GM18909 (cell line): ENCODE results near the gene JADE2.
"Not testable (repeated sequence)": the region's sequence is repeated elsewhere in the genome, so short reads cannot be mapped to it uniquely, and the experiment has no call there.

ENCODE experiments used
- ATAC-seq: cut with Tn5 transposase; IDR thresholded peaks from one replicate; pipeline ENCODE4 v1.9.1; 2021; ENCODE audit warnings: mild to moderate bottlenecking; ENCODE audit not compliant: unreplicated experiment, poor library complexity

Gene JADE2

GRCh38 chr5:134524826-134525682 is at the start of gene JADE2:
TSS of gene JADE2 (plus strand) at chr5:134525670. CDS start at chr5:134535858, 10,188 bp downstream.
- ATAC-seq: peak; percentile 43

GRCh38 chr5:134477462-134478245 is 47.8 kb upstream of the JADE2 start:
- ATAC-seq: no peak

- no peak for ATAC-seq
Observed at GRCh38 chr5:134479839-134480238, 45.6 kb upstream of the JADE2 start.

GRCh38 chr5:134489227-134489944 is 36.1 kb upstream of the JADE2 start:
- ATAC-seq: no peak

GRCh38 chr5:134490255-134490924 is 35.1 kb upstream of the JADE2 start:
- ATAC-seq: no peak

GRCh38 chr5:134490925-134491271 is 34.6 kb upstream of the JADE2 start:
- no peak for ATAC-seq

- no peak for ATAC-seq
Observed at GRCh38 chr5:134491841-134492442, 33.5 kb upstream of the JADE2 start.

GRCh38 chr5:134492568-134492967 is 32.9 kb upstream of the JADE2 start:
- no peak for ATAC-seq

- ATAC-seq: no peak
Observed at GRCh38 chr5:134493461-134494055, 31.9 kb upstream of the JADE2 start.

GRCh38 chr5:134494780-134495179 is 30.7 kb upstream of the JADE2 start:
- ATAC-seq: no peak

- ATAC-seq: not testable (repeated sequence)
Observed at GRCh38 chr5:134499905-134500304, 25.6 kb upstream of the JADE2 start.

GRCh38 chr5:134500699-134501430 is 24.6 kb upstream of the JADE2 start:
- no peak for ATAC-seq

GRCh38 chr5:134502259-134502658 is 23.2 kb upstream of the JADE2 start:
- ATAC-seq: no peak

- ATAC-seq: peak; percentile 90
Observed at GRCh38 chr5:134503088-134503936, 22.2 kb upstream of the JADE2 start.

GRCh38 chr5:134503937-134504437 is 21.5 kb upstream of the JADE2 start:
- no peak for ATAC-seq

GRCh38 chr5:134504629-134505300 is 20.7 kb upstream of the JADE2 start:
- no peak for ATAC-seq
